ENCODE measurements around the gene KDM6B.

Gene KDM6B

GRCh38 chr17:7840875-7841274 is 6.9 kb downstream of the KDM6B start:
- peaks cover 31% of the 10 kb centered on the region for H3K4me1 ChIP-seq (ENCODE audit: control insufficient read depth, insufficient read depth, low read length)
- CTCF ChIA-PET = interaction anchor here (0.6 to 2.0 kb wide), 11 partner anchors 16 to 570 kb away, joined by 3 to 7 read pairs (median 4); partner anchors contain the start of genes NAA38 and RNF227
- peaks cover 3 to 11% of the 10 kb centered on the region in 2 experiments; a peak in 1 of 3 replicates for H3K36me3 ChIP-seq (ENCODE audit: control insufficient read depth in 2 of 2, insufficient read depth in 1 of 2, low read length in 2 of 2)
- H3K27ac ChIP-seq (ENCODE audit: extremely low read depth, low read depth, low read length) = peak overlapping the region; percentile 96; the same call in 1 of the 2 replicates
- POLR2A ChIA-PET = interaction anchor here (0.6 to 7.7 kb wide), 2 partner anchors 16 to 268 kb away, joined by 3 to 110 read pairs; partner anchors contain the start of genes CYB5D1, NAA38 and TMEM88
- no peaks in the 10 kb centered on the region for H3K9me3 ChIP-seq (ENCODE audit: control insufficient read depth, insufficient read depth, low read depth, low read length)
- TF ChIP-seq ZNF707 (tag by site-specific recombination; IDR thresholded peaks at IDR 0.05) (no peak), ZNF19 (tag by site-specific recombination; IDR thresholded peaks at IDR 0.05; ENCODE audit: low read depth) (no peak), ZNF513 (tag by site-specific recombination; IDR thresholded peaks at IDR 0.05) (no peak), SALL2 (tag by site-specific recombination; IDR thresholded peaks at IDR 0.05; ENCODE audit: borderline replicate concordance) (no peak), ZNF791 (tag by site-specific recombination; IDR thresholded peaks at IDR 0.05) (no peak), HOXD13 (CRISPR knock-in tag; IDR thresholded peaks at IDR 0.05; ENCODE audit: borderline replicate concordance) (0 out of 2 replicates have a peak, but pooled peaks have one; percentile 10), TCF7L2 (IDR thresholded peaks at IDR 0.05; ENCODE audit: borderline replicate concordance, low read depth, low read length) (no peak), ZFP3 (tag by site-specific recombination; IDR thresholded peaks at IDR 0.05; ENCODE audit: low read depth) (0 out of 2 replicates have a peak, but pooled peaks have one; percentile 9), ZNF302 (tag by site-specific recombination; IDR thresholded peaks at IDR 0.05; ENCODE audit: low read depth) (no peak), GFI1B (tag by site-specific recombination; IDR thresholded peaks at IDR 0.05) (no peak)
- no peak overlapping the region for H3K4me3 ChIP-seq (ENCODE audit: low read depth, low read length)

GRCh38 chr17:7841396-7841914 is 7.4 kb downstream of the KDM6B start:
- H3K36me3 ChIP-seq (ENCODE audit: control insufficient read depth in 2 of 2, insufficient read depth in 1 of 2, low read length in 2 of 2) = peaks cover 3 to 17% of the 10 kb centered on the region in 2 experiments; a peak in 1 of 3 replicates
- POLR2A ChIA-PET = interaction anchor here (0.6 to 7.7 kb wide), 10 partner anchors 11 to 269 kb away, joined by 3 to 110 read pairs (median 4); partner anchors contain the start of genes CYB5D1, NAA38 and TMEM88
- H3K9me3 ChIP-seq (ENCODE audit: control insufficient read depth, insufficient read depth, low read depth, low read length) = no peaks in the 10 kb centered on the region
- peak overlapping the region; percentile 96 for H3K27ac ChIP-seq (ENCODE audit: extremely low read depth, low read depth, low read length)
- CTCF ChIA-PET = interaction anchor here (0.6 to 2.0 kb wide), 8 partner anchors 15 to 571 kb away, joined by 3 to 7 read pairs (median 4); partner anchors contain the start of gene NAA38
- H3K4me1 ChIP-seq (ENCODE audit: control insufficient read depth, insufficient read depth, low read length) = peaks cover 31% of the 10 kb centered on the region
- peak overlapping the region; percentile 70 for H3K4me3 ChIP-seq (ENCODE audit: low read depth, low read length)
- peak; percentile 70 for TF ChIP-seq KLF1 (tag by site-specific recombination; IDR thresholded peaks at IDR 0.05)
- no peak for TF ChIP-seq ZNF148 (tag by site-specific recombination; IDR thresholded peaks at IDR 0.05; ENCODE audit: borderline replicate concordance)
- peak; percentile 96 for TF ChIP-seq ZNF600 (tag by site-specific recombination; IDR thresholded peaks at IDR 0.05)
- TF ChIP-seq PATZ1 (tag by site-specific recombination; IDR thresholded peaks at IDR 0.05) = peak; percentile 90; the same call in 1 of the 2 replicates
- TF ChIP-seq ZNF24 (tag by site-specific recombination; IDR thresholded peaks at IDR 0.05) = peak; percentile 27; the same call in 1 of the 2 replicates
- TF ChIP-seq ZBTB48 (tag by site-specific recombination; IDR thresholded peaks at IDR 0.05) = 0 out of 2 replicates have a peak, but pooled peaks have one; percentile 35
- TF ChIP-seq HIC1 (tag by site-specific recombination; IDR thresholded peaks at IDR 0.05) = peak; percentile 65
- TF ChIP-seq ZSCAN23 (tag by site-specific recombination; IDR thresholded peaks at IDR 0.05) = 0 out of 2 replicates have a peak, but pooled peaks have one; percentile 8
- TF ChIP-seq ZBTB21 (tag by site-specific recombination; IDR thresholded peaks at IDR 0.05) = peak; percentile 64
- no peak for TF ChIP-seq ZNF585B (tag by site-specific recombination; IDR thresholded peaks at IDR 0.05)
- no peak for TF ChIP-seq ZNF121 (tag by site-specific recombination; IDR thresholded peaks at IDR 0.05)
- 0 out of 2 replicates have a peak, but pooled peaks have one; percentile 7 for TF ChIP-seq ZNF654 (tag by site-specific recombination; IDR thresholded peaks at IDR 0.05; ENCODE audit: low read depth)
